ENCODE measurements around the gene FHDC1.

The FHDC1 gene

GRCh38 chr4:152974468-152975379 lies 38.6 kb downstream of the FHDC1 start:
- TF ChIP-seq TAF1 (IDR thresholded peaks at IDR 0.05; ENCODE audit: low read depth) (no peak), EGR1 (IDR thresholded peaks at IDR 0.05) (no peak), FOXM1 (IDR thresholded peaks at IDR 0.05; ENCODE audit: borderline replicate concordance, low read depth) (no peak), USF1 (IDR thresholded peaks at IDR 0.05) (no peak), NFIC (IDR thresholded peaks at IDR 0.05) (no peak), ZBTB7A (IDR thresholded peaks at IDR 0.05; ENCODE audit: low read depth) (no peak), EP300 (IDR thresholded peaks at IDR 0.05; ENCODE audit: borderline replicate concordance) (no peak), MAX (IDR thresholded peaks at IDR 0.05) (no peak), RAD21 (IDR thresholded peaks at IDR 0.05; ENCODE audit: low read depth) (no peak), TEAD4 (IDR thresholded peaks at IDR 0.05) (no peak), TCF12 (IDR thresholded peaks at IDR 0.05; ENCODE audit: low read depth) (no peak), CEBPB (IDR thresholded peaks at IDR 0.05) (no peak), CREB1 (IDR thresholded peaks at IDR 0.05; ENCODE audit: low read depth) (no peak), YY1 (IDR thresholded peaks at IDR 0.05; ENCODE audit: low read depth) (no peak)
- TF ChIP-seq, protein P1, sequence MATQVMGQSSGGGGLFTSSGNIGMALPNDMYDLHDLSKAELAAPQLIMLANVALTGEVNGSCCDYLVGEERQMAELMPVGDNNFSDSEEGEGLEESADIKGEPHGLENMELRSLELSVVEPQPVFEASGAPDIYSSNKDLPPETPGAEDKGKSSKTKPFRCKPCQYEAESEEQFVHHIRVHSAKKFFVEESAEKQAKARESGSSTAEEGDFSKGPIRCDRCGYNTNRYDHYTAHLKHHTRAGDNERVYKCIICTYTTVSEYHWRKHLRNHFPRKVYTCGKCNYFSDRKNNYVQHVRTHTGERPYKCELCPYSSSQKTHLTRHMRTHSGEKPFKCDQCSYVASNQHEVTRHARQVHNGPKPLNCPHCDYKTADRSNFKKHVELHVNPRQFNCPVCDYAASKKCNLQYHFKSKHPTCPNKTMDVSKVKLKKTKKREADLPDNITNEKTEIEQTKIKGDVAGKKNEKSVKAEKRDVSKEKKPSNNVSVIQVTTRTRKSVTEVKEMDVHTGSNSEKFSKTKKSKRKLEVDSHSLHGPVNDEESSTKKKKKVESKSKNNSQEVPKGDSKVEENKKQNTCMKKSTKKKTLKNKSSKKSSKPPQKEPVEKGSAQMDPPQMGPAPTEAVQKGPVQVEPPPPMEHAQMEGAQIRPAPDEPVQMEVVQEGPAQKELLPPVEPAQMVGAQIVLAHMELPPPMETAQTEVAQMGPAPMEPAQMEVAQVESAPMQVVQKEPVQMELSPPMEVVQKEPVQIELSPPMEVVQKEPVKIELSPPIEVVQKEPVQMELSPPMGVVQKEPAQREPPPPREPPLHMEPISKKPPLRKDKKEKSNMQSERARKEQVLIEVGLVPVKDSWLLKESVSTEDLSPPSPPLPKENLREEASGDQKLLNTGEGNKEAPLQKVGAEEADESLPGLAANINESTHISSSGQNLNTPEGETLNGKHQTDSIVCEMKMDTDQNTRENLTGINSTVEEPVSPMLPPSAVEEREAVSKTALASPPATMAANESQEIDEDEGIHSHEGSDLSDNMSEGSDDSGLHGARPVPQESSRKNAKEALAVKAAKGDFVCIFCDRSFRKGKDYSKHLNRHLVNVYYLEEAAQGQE (IDR thresholded peaks at IDR 0.05; ENCODE audit: low read depth), result no peak

DNA sequence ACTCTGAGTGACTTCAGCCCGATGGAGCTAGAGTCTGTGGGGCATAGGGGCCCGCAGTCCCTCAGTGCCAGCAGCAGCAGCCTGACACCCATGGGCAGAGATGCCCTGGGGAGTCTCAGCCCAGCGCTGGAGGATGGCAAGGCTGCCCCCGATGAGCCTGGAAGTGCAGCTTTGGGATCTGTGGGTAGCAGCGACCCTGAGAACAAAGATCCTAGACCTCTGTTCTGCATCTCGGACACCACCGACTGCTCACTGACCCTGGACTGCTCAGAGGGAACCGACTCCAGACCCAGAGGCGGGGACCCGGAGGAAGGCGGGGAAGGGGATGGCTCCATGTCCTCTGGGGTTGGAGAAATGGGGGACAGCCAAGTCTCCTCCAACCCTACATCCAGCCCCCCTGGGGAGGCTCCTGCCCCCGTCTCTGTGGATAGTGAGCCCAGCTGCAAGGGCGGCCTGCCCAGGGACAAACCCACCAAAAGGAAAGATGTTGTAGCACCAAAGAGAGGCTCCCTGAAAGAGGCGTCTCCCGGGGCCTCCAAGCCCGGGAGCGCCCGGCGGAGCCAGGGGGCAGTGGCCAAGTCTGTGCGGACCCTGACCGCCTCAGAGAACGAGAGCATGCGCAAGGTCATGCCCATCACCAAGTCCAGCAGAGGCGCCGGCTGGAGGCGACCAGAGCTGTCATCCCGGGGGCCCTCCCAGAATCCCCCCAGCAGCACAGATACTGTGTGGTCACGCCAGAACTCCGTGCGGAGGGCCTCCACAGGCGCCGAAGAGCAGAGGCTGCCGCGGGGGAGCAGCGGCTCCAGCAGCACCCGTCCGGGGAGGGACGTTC lies 39.5 kb downstream of the FHDC1 start:
- TF ChIP-seq ZBTB7A (IDR thresholded peaks at IDR 0.05; ENCODE audit: low read depth) (no peak), CEBPB (IDR thresholded peaks at IDR 0.05) (no peak), YY1 (IDR thresholded peaks at IDR 0.05; ENCODE audit: low read depth) (no peak), RAD21 (IDR thresholded peaks at IDR 0.05; ENCODE audit: low read depth) (no peak), TCF12 (IDR thresholded peaks at IDR 0.05; ENCODE audit: low read depth) (no peak), EGR1 (IDR thresholded peaks at IDR 0.05) (no peak)
- TF ChIP-seq, protein P1 (IDR thresholded peaks at IDR 0.05; ENCODE audit: low read depth), result no peak

GRCh38 chr4:152976212-152976761 lies 40.2 kb downstream of the FHDC1 start:
- no peak for TF ChIP-seq USF1 (IDR thresholded peaks at IDR 0.05)

- TF ChIP-seq TEAD4 (IDR thresholded peaks at IDR 0.05) (no peak), USF1 (IDR thresholded peaks at IDR 0.05) (no peak), EGR1 (IDR thresholded peaks at IDR 0.05) (no peak), ZBTB7A (IDR thresholded peaks at IDR 0.05; ENCODE audit: low read depth) (no peak), EP300 (IDR thresholded peaks at IDR 0.05; ENCODE audit: borderline replicate concordance) (no peak), MAX (IDR thresholded peaks at IDR 0.05) (no peak), NFIC (IDR thresholded peaks at IDR 0.05) (no peak), CEBPB (IDR thresholded peaks at IDR 0.05) (no peak), RAD21 (IDR thresholded peaks at IDR 0.05; ENCODE audit: low read depth) (no peak), TCF12 (IDR thresholded peaks at IDR 0.05; ENCODE audit: low read depth) (no peak), TAF1 (IDR thresholded peaks at IDR 0.05; ENCODE audit: low read depth) (no peak), FOXM1 (IDR thresholded peaks at IDR 0.05; ENCODE audit: borderline replicate concordance, low read depth) (no peak), YY1 (IDR thresholded peaks at IDR 0.05; ENCODE audit: low read depth) (no peak), CREB1 (IDR thresholded peaks at IDR 0.05; ENCODE audit: low read depth) (no peak)
- TF ChIP-seq, protein P1 (IDR thresholded peaks at IDR 0.05; ENCODE audit: low read depth), result no peak
Observed at GRCh38 chr4:152979731-152980330, 43.7 kb downstream of the FHDC1 start.

Measured in Ishikawa (cell line).